Measurements from ENCODE around the gene PIP5KL1.

DNA sequence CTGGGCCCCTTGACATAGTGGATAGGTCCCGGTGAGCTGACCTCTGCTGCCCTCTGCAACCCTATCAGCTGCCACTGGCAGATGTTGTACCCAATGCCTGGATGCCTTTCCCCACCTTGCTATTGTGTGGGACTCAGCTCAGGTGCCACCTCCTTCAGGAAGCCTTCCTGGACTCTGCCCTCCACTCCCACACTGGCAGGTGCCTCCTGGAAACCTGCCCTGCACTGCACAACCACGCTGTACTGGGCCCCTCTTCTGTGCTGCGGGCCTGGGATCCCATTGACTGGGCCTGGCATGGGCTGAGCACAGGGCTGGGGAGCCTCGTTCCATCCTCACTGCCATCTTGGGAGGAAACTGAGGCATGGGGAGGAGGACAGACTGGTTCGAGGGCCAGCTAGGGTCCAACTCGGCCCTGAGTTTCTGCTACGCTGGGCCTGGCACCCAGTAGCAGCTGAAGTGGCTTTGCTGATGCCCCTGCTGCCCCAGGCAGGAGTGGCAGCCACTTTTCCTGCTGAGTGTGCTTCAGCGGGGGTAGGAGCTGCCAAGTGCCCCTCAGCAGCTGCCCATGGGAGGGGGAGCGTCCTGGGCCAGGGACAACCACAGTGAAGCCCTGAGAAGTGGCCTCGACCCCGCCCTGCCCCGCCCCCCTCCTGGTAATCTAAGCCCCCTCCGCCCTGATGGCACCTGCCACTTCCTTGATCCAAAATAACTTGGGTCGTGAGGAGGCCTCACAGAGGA lies 54.4 kb downstream of the PIP5KL1 start:
- no peak for TF ChIP-seq POLR2AphosphoS5 (IDR thresholded peaks at IDR 0.05; ENCODE audit: borderline replicate concordance, low read depth, low read length)
- TF ChIP-seq EZH2 (IDR thresholded peaks at IDR 0.05): no peak
- no peak for TF ChIP-seq FOXP2 (optimal IDR thresholded peaks at IDR 0.05; ENCODE audit: control extremely low read depth, extremely low read length, insufficient read depth)

Measured in SK-N-MC (cell line).